ENCODE measurements around the gene CCDC12.

GRCh38 chr3:46916799-46917198 lies 59.7 kb downstream of the CCDC12 start:
- TF ChIP-seq POLR2A (IDR thresholded peaks at IDR 0.05) (no peak), CTCF (IDR thresholded peaks at IDR 0.05) (no peak)

All from uterus (tissue), 2 donors.